ENCODE data around the gene FTO.
"Not testable (repeated sequence)": the region's sequence is repeated elsewhere in the genome, so short reads cannot be mapped to it uniquely, and the experiment has no call there.

DNA sequence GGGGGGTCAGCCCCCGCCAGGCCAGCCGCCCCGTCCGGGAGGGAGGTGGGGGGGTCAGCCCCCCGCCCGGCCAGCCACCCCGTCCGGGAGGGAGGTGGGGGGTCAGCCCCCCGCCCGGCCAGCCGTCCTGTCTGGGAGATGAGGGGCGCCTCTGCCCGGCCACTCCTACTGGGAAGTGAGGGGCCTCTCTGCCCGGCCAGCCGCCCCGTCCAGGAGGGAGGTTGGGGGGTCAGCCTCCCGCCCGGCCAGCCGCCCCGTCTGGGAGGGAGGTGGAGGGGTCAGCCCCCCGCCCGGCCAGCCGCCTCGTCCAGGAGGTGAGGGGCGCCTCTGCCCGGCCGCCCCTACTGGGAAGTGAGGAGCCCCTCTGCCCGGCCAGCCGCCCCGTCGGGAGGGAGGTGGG, 5.7 kb upstream of the FTO start:
- TF ChIP-seq, protein P1, sequence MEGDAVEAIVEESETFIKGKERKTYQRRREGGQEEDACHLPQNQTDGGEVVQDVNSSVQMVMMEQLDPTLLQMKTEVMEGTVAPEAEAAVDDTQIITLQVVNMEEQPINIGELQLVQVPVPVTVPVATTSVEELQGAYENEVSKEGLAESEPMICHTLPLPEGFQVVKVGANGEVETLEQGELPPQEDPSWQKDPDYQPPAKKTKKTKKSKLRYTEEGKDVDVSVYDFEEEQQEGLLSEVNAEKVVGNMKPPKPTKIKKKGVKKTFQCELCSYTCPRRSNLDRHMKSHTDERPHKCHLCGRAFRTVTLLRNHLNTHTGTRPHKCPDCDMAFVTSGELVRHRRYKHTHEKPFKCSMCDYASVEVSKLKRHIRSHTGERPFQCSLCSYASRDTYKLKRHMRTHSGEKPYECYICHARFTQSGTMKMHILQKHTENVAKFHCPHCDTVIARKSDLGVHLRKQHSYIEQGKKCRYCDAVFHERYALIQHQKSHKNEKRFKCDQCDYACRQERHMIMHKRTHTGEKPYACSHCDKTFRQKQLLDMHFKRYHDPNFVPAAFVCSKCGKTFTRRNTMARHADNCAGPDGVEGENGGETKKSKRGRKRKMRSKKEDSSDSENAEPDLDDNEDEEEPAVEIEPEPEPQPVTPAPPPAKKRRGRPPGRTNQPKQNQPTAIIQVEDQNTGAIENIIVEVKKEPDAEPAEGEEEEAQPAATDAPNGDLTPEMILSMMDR (IDR thresholded peaks at IDR 0.05): not testable (repeated sequence)
- TF ChIP-seq POLR2A (IDR thresholded peaks at IDR 0.05): not testable (repeated sequence)

All from uterus (tissue), 2 donors.